ENCODE data around the gene CHRM4. TPM values are rescaled to one million over a fixed set of nuclear protein-coding genes. Genes with fewer than 3 reads are reported as not detected.

CHRM4 gene
- total RNA-seq, 1 experiment from 2014 or later: 0.27 TPM

DNA sequence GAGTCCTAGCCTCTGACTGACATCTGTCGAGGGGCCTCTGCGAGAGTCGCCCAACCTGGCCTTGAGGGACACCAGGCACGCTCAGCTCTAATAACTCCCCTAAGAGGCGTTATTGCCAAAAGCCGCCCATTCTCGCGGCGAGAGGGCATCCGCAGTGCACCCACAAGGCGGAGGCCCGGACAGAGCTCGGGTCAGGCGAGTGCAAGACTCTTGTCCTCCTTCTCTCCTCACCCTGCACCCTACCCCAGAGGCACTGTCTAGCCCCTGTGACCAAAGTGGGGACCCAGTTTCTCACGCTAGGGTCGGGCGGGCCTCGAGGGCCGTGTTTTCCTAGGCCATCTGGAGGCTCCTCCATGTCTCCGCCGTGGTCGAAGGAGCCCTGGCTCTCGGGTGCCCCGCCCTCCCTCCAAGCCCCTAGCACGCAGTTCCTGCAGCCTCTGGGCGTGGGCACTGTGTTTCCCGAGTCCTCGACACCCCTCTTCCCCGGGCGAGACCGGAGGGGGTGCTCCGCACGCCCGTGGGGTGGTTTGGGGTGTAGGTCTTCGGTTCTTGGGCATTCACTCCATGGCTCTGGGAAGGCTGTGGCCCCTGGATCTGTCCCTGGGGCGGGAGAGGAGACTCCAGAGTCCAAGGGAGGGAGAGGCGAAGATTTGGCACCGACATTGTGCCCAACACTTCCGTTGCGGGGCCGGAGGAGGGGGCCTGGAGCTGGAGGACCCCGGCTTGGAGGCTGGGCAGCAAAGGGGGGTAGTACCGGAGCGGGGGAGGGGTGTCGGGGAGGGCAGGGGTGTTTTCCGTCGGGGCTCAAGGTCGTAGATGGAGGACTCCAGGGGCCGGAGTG is 1.0 kb downstream of the CHRM4 start:
- POLR2A ChIA-PET: no interaction called here
- Histone ChIP-seq H3K9me3 (no peaks in the 10 kb centered on the region), H3K36me3 (ENCODE audit: control insufficient read depth, insufficient read depth, low read length) (no peaks in the 10 kb centered on the region), H3K27me3 (replicated peaks; ENCODE audit: control insufficient read depth, insufficient read depth, low read length) (peaks cover 6% of the 10 kb centered on the region), H3K4me3 (ENCODE audit: low read depth, low read length) (peak overlapping the region; percentile 55), H3K4me1 (peaks cover 11% of the 10 kb centered on the region)
- intact Hi-C loops (cut with micrococcal nuclease; ENCODE audit: unreplicated experiment): no loop called here
- CTCF ChIA-PET: interaction anchor here (1.7 to 2.5 kb wide), 2 partner anchors 7 to 153 kb away, joined by 16 to 17 read pairs; no protein-coding TSS in a partner anchor
- H3K27ac Mint-ChIP-seq (ENCODE audit: unreplicated experiment): no peak overlapping the region
- TF ChIP-seq, protein P1, sequence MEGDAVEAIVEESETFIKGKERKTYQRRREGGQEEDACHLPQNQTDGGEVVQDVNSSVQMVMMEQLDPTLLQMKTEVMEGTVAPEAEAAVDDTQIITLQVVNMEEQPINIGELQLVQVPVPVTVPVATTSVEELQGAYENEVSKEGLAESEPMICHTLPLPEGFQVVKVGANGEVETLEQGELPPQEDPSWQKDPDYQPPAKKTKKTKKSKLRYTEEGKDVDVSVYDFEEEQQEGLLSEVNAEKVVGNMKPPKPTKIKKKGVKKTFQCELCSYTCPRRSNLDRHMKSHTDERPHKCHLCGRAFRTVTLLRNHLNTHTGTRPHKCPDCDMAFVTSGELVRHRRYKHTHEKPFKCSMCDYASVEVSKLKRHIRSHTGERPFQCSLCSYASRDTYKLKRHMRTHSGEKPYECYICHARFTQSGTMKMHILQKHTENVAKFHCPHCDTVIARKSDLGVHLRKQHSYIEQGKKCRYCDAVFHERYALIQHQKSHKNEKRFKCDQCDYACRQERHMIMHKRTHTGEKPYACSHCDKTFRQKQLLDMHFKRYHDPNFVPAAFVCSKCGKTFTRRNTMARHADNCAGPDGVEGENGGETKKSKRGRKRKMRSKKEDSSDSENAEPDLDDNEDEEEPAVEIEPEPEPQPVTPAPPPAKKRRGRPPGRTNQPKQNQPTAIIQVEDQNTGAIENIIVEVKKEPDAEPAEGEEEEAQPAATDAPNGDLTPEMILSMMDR (IDR thresholded peaks at IDR 0.05; ENCODE audit: insufficient read depth in 1 of 2, low read depth in 1 of 2, low read length in 1 of 2, severe bottlenecking in 1 of 2, unreplicated experiment in 1 of 2): no peak
- H3K36me3 Mint-ChIP-seq (ENCODE audit: insufficient read depth, unreplicated experiment): peaks cover 31% of the 10 kb centered on the region
- H3K4me1 Mint-ChIP-seq (ENCODE audit: low read depth, unreplicated experiment): peaks cover 19% of the 10 kb centered on the region
- no peak for DNase-seq
- peak overlapping the region; percentile 76 for H3K4me3 Mint-ChIP-seq (ENCODE audit: unreplicated experiment)
- H3K27me3 Mint-ChIP-seq (ENCODE audit: insufficient read depth, unreplicated experiment): peaks cover 12% of the 10 kb centered on the region
- no peaks in the 10 kb centered on the region for H3K9me3 Mint-ChIP-seq (ENCODE audit: unreplicated experiment)
- no TSS peak for BruUV-seq (replicated peaks)

DNA sequence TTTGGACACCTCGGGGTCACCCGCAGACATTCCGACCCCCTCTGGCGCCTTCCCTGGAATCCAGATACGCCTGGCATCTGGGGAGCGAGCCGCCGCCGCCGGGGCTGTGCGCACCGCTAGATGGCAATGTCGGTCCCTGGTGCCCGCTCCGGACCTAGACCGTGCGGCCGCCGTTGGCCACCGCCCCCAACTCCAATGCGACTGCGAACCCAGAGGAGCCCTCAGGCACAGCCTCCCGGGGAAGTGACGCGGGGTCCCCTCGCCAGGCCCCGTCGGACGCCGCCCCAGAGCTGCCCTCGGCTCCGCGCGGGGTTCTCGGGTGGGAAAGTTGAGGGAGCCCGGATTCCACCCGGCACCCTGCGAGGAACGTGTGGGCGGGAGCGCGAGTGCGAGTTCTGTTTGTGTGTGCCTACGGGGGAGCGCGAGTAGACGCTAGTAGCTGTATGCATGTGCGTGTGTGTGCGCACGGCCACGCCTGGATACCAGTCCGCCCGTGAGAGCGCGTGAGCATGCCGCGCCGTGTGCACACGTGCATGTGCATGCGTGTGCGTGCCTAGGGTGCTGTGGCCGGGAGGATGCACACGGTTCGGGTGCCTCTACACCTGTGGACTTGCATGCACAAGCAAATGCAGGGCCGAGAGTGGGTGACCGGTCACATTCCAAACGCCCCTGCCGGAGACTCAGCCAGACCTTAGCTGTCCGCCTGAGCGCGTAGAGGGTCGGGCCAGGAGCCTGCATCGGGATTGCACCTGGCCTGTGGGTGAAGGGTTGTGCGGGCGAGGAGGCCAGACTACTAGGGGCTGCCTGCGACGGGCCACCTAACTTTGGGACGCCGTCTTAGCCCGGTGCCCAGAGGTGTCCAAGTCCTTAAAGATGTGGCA is 1.9 kb downstream of the CHRM4 start:
- Histone ChIP-seq H3K27me3 (replicated peaks; ENCODE audit: control insufficient read depth, insufficient read depth, low read length) (peaks cover 6% of the 10 kb centered on the region), H3K4me1 (peaks cover 11% of the 10 kb centered on the region), H3K4me3 (ENCODE audit: low read depth, low read length) (peak overlapping the region; percentile 37), H3K9me3 (no peaks in the 10 kb centered on the region), H3K36me3 (ENCODE audit: control insufficient read depth, insufficient read depth, low read length) (no peaks in the 10 kb centered on the region)
- DNase-seq: peak; percentile 79 to 88
- Mint-ChIP-seq H3K27ac (ENCODE audit: unreplicated experiment) (no peak overlapping the region), H3K36me3 (ENCODE audit: insufficient read depth, unreplicated experiment) (peaks cover 28% of the 10 kb centered on the region), H3K9me3 (ENCODE audit: unreplicated experiment) (no peaks in the 10 kb centered on the region), H3K4me3 (ENCODE audit: unreplicated experiment) (peak overlapping the region; percentile 76), H3K27me3 (ENCODE audit: insufficient read depth, unreplicated experiment) (peaks cover 12% of the 10 kb centered on the region), H3K4me1 (ENCODE audit: low read depth, unreplicated experiment) (peaks cover 19% of the 10 kb centered on the region)
- ChIA-PET CTCF (interaction anchor here (0.5 to 1.0 kb wide), 3 partner anchors 32 to 329 kb away, joined by 3 to 8 read pairs (median 3); no protein-coding TSS in a partner anchor), POLR2A (no interaction called here)
- no TSS peak for BruUV-seq (replicated peaks)
- TF ChIP-seq, protein P1 (IDR thresholded peaks at IDR 0.05; ENCODE audit: insufficient read depth in 1 of 2, low read depth in 1 of 2, low read length in 1 of 2, severe bottlenecking in 1 of 2, unreplicated experiment in 1 of 2): peak; percentile 90 to 95
- intact Hi-C loops (cut with micrococcal nuclease; ENCODE audit: unreplicated experiment): loop anchor here (1.0 to 2.0 kb wide), 3 partner anchors 8 to 149 kb away; partner anchors contain the start of gene MDK

Data from Caco-2 (cell line).